Activated T-helper 1 cell treated with Interleukin-2 at 50 U/mL for 16 hours (primary cell): ENCODE data around the gene LRCH3.
"Not testable (repeated sequence)": the region's sequence is repeated elsewhere in the genome, so short reads cannot be mapped to it uniquely, and the experiment has no call there.

Source experiments
- DNase-seq: peaks from one replicate; pipeline ENCODE4 v3.0.0-alpha.2; 2020; ENCODE audit warnings: low read depth

The LRCH3 gene

GRCh38 chr3:197887430-197888053 lies 96.5 kb downstream of the LRCH3 start:
- DNase-seq, result not testable (repeated sequence)

- no peak for DNase-seq
Observed at GRCh38 chr3:197888511-197888910, 97.5 kb downstream of the LRCH3 start.

GRCh38 chr3:197889204-197889930 lies 98.3 kb downstream of the LRCH3 start:
- DNase-seq, result no peak

GRCh38 chr3:197890693-197891092 lies 99.6 kb downstream of the LRCH3 start:
- DNase-seq, result no peak

- no peak for DNase-seq
Observed at GRCh38 chr3:197892162-197892561, 101.1 kb downstream of the LRCH3 start.

GRCh38 chr3:197896421-197896820 lies 105.4 kb downstream of the LRCH3 start:
- DNase-seq, result no peak

- DNase-seq, result no peak
Observed at GRCh38 chr3:197899833-197900478, 108.9 kb downstream of the LRCH3 start.

GRCh38 chr3:197901626-197902025 lies 110.6 kb downstream of the LRCH3 start:
- DNase-seq, result no peak

- peak; percentile 48 for DNase-seq
Observed at GRCh38 chr3:197906023-197906849, 115.2 kb downstream of the LRCH3 start.

- DNase-seq, result no peak
Observed at GRCh38 chr3:197906850-197907187, 115.8 kb downstream of the LRCH3 start.

- DNase-seq, result no peak
Observed at GRCh38 chr3:197907196-197907595, 116.1 kb downstream of the LRCH3 start.

- DNase-seq, result not testable (repeated sequence)
Observed at GRCh38 chr3:197908550-197908949, 117.5 kb downstream of the LRCH3 start.

GRCh38 chr3:197908957-197909701 lies 118.1 kb downstream of the LRCH3 start:
- DNase-seq, result no peak

- no peak for DNase-seq
Observed at GRCh38 chr3:197912741-197913476, 121.9 kb downstream of the LRCH3 start.

GRCh38 chr3:197913641-197914380 lies 122.8 kb downstream of the LRCH3 start:
- no peak for DNase-seq

- DNase-seq, result not testable (repeated sequence)
Observed at GRCh38 chr3:197921429-197922275, 130.6 kb downstream of the LRCH3 start.

- no peak for DNase-seq
Observed at GRCh38 chr3:197926418-197926817, 135.4 kb downstream of the LRCH3 start.

GRCh38 chr3:197927578-197927977 lies 136.5 kb downstream of the LRCH3 start:
- DNase-seq, result not testable (repeated sequence)

GRCh38 chr3:197936819-197937384 lies 145.8 kb downstream of the LRCH3 start:
- DNase-seq, result no peak
